ENCODE data around the gene IRF2BP1. TPM values are rescaled to one million over a fixed set of nuclear protein-coding genes. Genes with fewer than 3 reads are reported as not detected.
A peak's percentile ranks its signal among the peaks of the same experiment; 100 is the strongest.

IRF2BP1 gene
- total RNA-seq, 2 donors from 2014 or later, result 20.3 to 29.7 TPM

GRCh38 chr19:45908956-45909355 is 23.0 kb upstream of the IRF2BP1 start:
- H3K9me3 ChIP-seq, result no peaks in the 10 kb centered on the region
- H3K36me3 ChIP-seq, result no peaks in the 10 kb centered on the region
- intact Hi-C loops (cut with DNase I), result no loop called here
- H3K27ac ChIP-seq, result no peak overlapping the region
- H3K4me3 ChIP-seq, result no peak overlapping the region
- H3K4me1 ChIP-seq, result no peaks in the 10 kb centered on the region
- no peaks in the 10 kb centered on the region for H3K27me3 ChIP-seq
- TF ChIP-seq CTCF (IDR thresholded peaks at IDR 0.05), result no peak
- no peak overlapping the region for H3K9ac ChIP-seq (ENCODE audit: low read depth in 2 of 2, low read length in 2 of 2)
- DNase-seq, result no peak

GRCh38 chr19:45906221-45906620 is 20.3 kb upstream of the IRF2BP1 start:
- Histone ChIP-seq H3K4me1 (peaks cover 8% of the 10 kb centered on the region), H3K4me3 (no peak overlapping the region), H3K9me3 (no peaks in the 10 kb centered on the region), H3K9ac (ENCODE audit: low read depth in 2 of 2, low read length in 2 of 2) (no peak overlapping the region), H3K36me3 (no peaks in the 10 kb centered on the region), H3K27me3 (no peaks in the 10 kb centered on the region), H3K27ac (no peak overlapping the region)
- intact Hi-C loops (cut with DNase I), result no loop called here
- DNase-seq, result no peak
- TF ChIP-seq CTCF (IDR thresholded peaks at IDR 0.05), result no peak

- Histone ChIP-seq H3K4me3 (no peak overlapping the region), H3K36me3 (no peaks in the 10 kb centered on the region), H3K27ac (no peak overlapping the region), H3K9ac (ENCODE audit: low read depth in 2 of 2, low read length in 2 of 2) (no peak overlapping the region), H3K27me3 (no peaks in the 10 kb centered on the region), H3K4me1 (peaks cover 11% of the 10 kb centered on the region), H3K9me3 (no peaks in the 10 kb centered on the region)
- DNase-seq, result no peak
- intact Hi-C loops (cut with DNase I), result no loop called here
- no peak for TF ChIP-seq CTCF (IDR thresholded peaks at IDR 0.05)
Measured at GRCh38 chr19:45905011-45905410, 19.1 kb upstream of the IRF2BP1 start.

- Histone ChIP-seq H3K9me3 (no peaks in the 10 kb centered on the region), H3K27ac (peak overlapping the region; percentile 76), H3K27me3 (no peaks in the 10 kb centered on the region), H3K9ac (ENCODE audit: low read depth in 2 of 2, low read length in 2 of 2) (peak overlapping the region; percentile 75 to 83), H3K4me3 (peak overlapping the region; percentile 75), H3K4me1 (peaks cover 11% of the 10 kb centered on the region), H3K36me3 (no peaks in the 10 kb centered on the region)
- intact Hi-C loops (cut with DNase I), result no loop called here
- TF ChIP-seq CTCF (IDR thresholded peaks at IDR 0.05), result no peak
- DNase-seq, result peak; percentile 98
Measured at GRCh38 chr19:45902651-45903625, 17.0 kb upstream of the IRF2BP1 start.

- Histone ChIP-seq H3K9ac (ENCODE audit: low read depth in 2 of 2, low read length in 2 of 2) (peak within 1 kb of the TSS; percentile 83 to 94), H3K27ac (peak within 1 kb of the TSS; percentile 76), H3K9me3 (no peaks in the 10 kb centered on the region), H3K36me3 (no peaks in the 10 kb centered on the region), H3K27me3 (no peaks in the 10 kb centered on the region), H3K4me1 (peaks cover 11% of the 10 kb centered on the region), H3K4me3 (peak within 1 kb of the TSS; percentile 75)
- intact Hi-C loops (cut with DNase I), result no loop called here
- no peak for DNase-seq
- no peak for TF ChIP-seq CTCF (IDR thresholded peaks at IDR 0.05)
Measured at GRCh38 chr19:45901912-45902650, 16.1 kb upstream of the IRF2BP1 start, which contains the start of gene MYPOP. Gene MYPOP (minus strand): TSS chr19:45902613. CDS start chr19:45901773, 840 bp downstream.
